GM21717 (cell line): ENCODE measurements around the gene ITGA7.

Experiments used
- ATAC-seq: cut with Tn5 transposase; IDR thresholded peaks from one replicate; pipeline ENCODE4 v1.9.1; 2021; ENCODE audit warnings: mild to moderate bottlenecking, moderate library complexity; ENCODE audit not compliant: unreplicated experiment

ITGA7 gene

GRCh38 chr12:55702861-55703260 lies 4.8 kb downstream of the ITGA7 start:
- no peak for ATAC-seq

GRCh38 chr12:55700255-55701018 lies 7.3 kb downstream of the ITGA7 start:
- ATAC-seq: no peak

- no peak for ATAC-seq
Observed at GRCh38 chr12:55699471-55700055, 8.1 kb downstream of the ITGA7 start.

- no peak for ATAC-seq
Observed at GRCh38 chr12:55698965-55699364, 8.7 kb downstream of the ITGA7 start.

DNA sequence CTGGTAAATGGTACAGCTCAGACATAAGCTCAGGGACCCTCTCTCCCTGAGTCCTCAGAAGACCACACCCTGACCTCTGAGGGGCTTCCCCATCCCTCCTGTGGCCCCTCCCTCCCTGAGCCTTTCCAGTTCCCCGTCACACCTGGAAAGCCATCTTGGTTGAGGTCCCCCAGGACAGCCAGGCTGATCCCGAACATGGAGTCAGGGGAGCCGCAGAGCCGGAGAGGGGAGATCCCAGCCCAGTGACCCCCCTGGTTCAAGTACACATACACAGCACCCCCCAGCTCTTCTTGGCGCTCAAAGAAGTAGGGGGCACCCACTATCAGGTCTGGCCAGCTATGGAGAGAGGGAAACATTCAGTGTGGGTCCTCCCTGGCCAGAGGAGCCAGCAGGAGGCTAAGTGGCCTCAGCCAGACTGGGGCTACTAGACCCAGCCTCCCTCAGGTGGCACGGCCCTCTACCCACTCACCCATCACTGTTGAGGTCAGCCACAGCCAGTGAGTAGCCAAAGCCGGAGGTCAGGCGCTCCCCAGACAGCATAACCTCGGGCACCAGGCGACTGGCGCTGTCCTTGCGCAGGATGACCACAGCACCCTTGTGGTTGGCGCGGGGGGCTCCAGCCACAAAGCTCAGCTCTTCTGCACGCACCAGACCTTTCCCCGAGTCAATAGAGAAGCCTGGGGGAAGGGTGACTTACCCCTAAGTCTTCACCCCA lies 9.3 kb downstream of the ITGA7 start:
- ATAC-seq: no peak

- ATAC-seq: no peak
Observed at GRCh38 chr12:55697686-55698085, 10.0 kb downstream of the ITGA7 start.

- ATAC-seq: no peak
Observed at GRCh38 chr12:55696796-55697462, 10.8 kb downstream of the ITGA7 start.

GRCh38 chr12:55696141-55696540 lies 11.6 kb downstream of the ITGA7 start:
- ATAC-seq: no peak

- ATAC-seq: no peak
Observed at GRCh38 chr12:55695349-55695748, 12.4 kb downstream of the ITGA7 start.

GRCh38 chr12:55694651-55695050 lies 13.1 kb downstream of the ITGA7 start:
- ATAC-seq: no peak

- no peak for ATAC-seq
Observed at GRCh38 chr12:55694188-55694515, 13.6 kb downstream of the ITGA7 start.

- ATAC-seq: no peak
Observed at GRCh38 chr12:55693323-55694187, 14.1 kb downstream of the ITGA7 start.

DNA sequence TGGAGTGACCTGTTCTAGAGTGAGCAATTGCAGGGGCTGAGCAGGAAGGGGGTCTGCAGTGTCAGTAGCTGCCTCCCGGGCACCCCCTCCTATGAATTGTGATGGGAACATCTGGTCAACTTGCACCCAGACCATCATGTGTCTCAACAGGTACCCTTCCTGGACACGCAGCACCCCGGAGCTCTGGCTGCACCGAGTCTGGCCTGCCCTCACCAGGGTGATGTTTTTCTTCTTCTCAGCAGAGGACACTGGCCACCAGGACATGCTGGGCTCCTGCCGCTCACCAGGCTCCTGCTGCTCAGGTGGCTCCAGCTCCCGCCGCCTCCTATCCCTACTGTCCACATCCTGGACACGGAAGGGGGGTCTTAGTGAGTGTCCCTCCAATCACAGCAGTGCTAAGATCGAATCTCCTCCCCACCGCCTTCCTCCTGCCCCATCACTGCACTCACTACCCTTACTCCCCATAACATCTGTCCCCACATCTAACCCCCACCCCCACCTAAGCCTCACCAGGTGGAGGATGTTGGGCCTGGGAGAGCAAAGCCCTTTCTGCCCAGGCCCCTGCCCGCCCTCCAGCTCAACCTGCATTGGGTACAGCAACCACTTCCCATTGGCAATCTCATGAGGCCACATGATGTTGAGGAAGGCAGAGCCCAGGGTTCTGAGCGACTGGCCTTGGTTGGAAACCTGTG lies 14.9 kb downstream of the ITGA7 start:
- no peak for ATAC-seq

DNA sequence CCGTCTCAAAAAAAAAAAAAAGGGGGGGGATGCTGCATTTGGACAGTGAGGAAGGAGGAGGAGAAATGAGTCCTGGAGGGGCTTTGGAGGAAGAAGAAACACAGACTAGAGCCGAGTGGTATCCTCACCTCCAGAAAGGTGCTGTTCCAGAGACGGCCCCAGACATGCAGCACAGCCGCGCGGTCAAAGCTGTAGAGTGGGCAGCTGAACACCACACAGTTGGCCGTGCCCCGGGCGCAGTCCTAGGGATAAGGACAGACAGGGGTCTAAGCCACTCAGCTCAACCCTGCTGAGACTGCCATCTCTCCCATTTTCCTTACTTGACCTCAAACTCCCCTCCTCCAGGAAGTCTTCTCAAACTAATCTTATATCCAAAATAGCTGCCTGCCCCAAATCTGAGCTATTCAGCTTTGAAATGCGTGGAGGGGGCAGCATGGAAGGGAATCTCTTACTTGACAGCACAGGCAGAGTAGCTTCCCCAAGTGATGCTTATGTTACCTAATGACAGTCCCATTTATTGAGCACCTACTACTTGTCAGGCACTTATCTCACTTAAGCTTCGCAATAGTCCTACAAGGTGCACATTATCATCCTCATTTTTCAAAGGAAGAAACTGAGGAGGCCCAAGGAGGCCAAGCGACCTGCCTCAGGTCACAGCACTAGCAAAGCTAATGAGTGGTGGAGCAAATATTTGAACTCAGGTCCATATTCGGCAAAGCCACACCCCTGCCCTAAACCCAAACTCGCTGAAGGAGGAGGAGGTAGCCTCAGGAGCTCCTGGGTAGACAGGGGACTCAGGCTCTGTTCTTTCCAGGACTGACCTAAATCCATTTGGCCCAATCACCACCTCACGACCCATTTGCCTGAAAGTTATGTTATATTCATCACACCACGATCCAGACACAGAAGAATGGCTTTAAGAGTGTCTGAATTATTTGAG lies 18.7 kb downstream of the ITGA7 start:
- ATAC-seq: no peak

GRCh38 chr12:55687746-55688145 lies 20.0 kb downstream of the ITGA7 start:
- no peak for ATAC-seq

DNA sequence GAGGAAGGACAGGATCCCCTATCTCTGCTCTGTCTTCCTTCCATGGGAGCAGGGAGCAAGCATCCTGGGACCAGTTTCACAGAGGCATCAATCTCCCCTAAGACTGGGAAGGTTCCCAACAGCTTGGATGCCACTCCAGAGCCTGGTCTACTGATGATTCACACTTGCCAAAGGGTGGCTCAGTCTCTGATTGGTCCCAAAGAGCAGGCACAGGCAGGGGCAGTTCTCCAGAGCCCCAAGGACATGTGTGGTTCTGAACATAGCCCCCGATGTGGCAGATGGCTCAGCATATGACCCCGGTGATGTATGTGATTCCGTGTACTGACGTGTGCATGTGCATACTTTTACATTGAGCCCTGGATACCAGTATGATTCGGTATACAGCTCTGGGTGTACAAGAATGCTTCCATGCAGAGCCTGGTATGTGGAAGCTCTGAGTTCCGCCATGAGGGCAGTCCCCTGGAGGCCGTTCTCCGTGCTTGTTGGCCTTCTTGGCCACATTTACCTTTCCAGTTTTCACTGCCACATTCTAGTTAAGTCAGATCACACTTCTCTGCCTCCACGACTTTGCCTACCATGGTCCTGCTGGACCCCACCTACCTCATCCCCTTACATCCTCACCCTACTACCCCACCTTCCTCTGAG lies 21.2 kb downstream of the ITGA7 start:
- no peak for ATAC-seq

- ATAC-seq: no peak
Observed at GRCh38 chr12:55685671-55686070, 22.0 kb downstream of the ITGA7 start.

DNA sequence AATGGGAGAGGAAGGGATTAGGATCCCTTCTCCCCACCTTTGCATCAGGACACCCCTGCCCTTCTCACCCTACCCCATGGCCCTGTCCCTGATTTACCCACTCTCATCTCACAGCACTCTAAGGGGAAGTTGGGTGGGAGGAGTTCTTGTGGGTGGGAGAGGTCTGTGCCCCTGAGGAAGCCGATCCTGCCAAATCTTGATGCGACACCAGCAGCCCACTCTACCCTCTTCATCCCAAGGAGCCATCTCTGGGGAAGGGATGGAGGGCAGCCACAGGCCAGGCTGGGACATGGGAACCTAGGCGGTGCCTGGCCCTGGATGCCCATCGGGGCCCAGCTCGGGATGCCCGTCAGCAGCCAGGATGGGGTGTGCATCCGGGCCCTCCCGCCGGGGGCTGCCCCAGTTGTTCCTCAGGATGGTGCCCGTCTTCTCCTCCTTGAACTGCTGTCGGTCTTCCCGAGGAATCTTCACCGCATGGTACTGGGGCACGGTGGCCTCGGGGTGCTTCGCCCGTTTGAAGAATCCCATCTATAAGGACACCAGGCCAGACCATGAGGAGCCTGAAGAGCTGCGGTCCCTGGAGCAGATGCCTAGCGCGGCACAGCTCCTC lies 22.8 kb downstream of the ITGA7 start:
- no peak for ATAC-seq
